H1 (cell line): ENCODE results near the gene PRPF40B. TPM values are rescaled to one million over a fixed set of nuclear protein-coding genes. Genes with fewer than 3 reads are reported as not detected.
"Not testable (repeated sequence)": the region's sequence is repeated elsewhere in the genome, so short reads cannot be mapped to it uniquely, and the experiment has no call there.

Experiments used
- CTCF ChIA-PET: fragments of 300-600 bp; sonication (Branson Sonifier 250); formaldehyde crosslinking; loops from one replicate; lab custom pipeline; 2021; ENCODE audit not compliant: partially characterized antibody; lab: Charles Lee
- POLR2A ChIA-PET: fragments of 300-600 bp; sonication (Branson Sonifier 250); formaldehyde crosslinking; loops from one replicate; lab custom pipeline; 2021; ENCODE audit warnings: inconsistent platforms; ENCODE audit not compliant: partially characterized antibody; lab: Charles Lee
- DNase-seq, 2 experiments: peaks; one replicate each; pipeline versions ENCODE4 v3.0.0 to v3.0.0-alpha.2; 2010 to 2022; ENCODE audit warnings: low spot score in 2 of 2, low read depth in 1 of 2, mixed read lengths in 1 of 2
- FAIRE-seq: peaks from 2 replicates; lab custom pipeline; 2011; peaks lifted over from hg19 to GRCh38; lab: Jason Lieb, UNC
- H2AFZ ChIP-seq: 2 replicates; pipeline ENCODE4 v1.8.1; 2012; ENCODE audit warnings: low read length, inconsistent platforms
- H2AK5ac ChIP-seq: 2 replicates; pipeline ENCODE4 v1.6.1; 2013; ENCODE audit warnings: low read depth, low read length
- H2BK120ac ChIP-seq: replicated peaks from 2 replicates; pipeline ENCODE3; 2013; ENCODE audit warnings: low read depth, low read length, inconsistent platforms
- H2BK12ac ChIP-seq: 2 replicates; pipeline ENCODE4 v1.6.1; 2013; ENCODE audit warnings: low read depth, low read length
- H2BK15ac ChIP-seq: 2 replicates; pipeline ENCODE4 v1.6.1; 2013; ENCODE audit warnings: low read length
- H2BK20ac ChIP-seq: 2 replicates; pipeline ENCODE4 v1.6.1; 2013; ENCODE audit warnings: low read length
- H2BK5ac ChIP-seq: 2 replicates; pipeline ENCODE4 v1.6.1; 2013; ENCODE audit warnings: low read depth, low read length
- H3K14ac ChIP-seq: 2 replicates; pipeline ENCODE4 v1.6.1; 2013; ENCODE audit warnings: inconsistent platforms; ENCODE audit not compliant: insufficient read length
- H3K18ac ChIP-seq: 2 replicates; pipeline ENCODE4 v1.6.1; 2013; ENCODE audit warnings: low read length; ENCODE audit errors: extremely low read depth
- H3K23ac ChIP-seq: 2 replicates; pipeline ENCODE4 v1.6.1; 2013; ENCODE audit warnings: inconsistent platforms; ENCODE audit not compliant: insufficient read length
- H3K23me2 ChIP-seq: 2 replicates; pipeline ENCODE4 v1.6.1; 2013; ENCODE audit warnings: low read depth, low read length
- H3K27ac ChIP-seq: 2 replicates; pipeline ENCODE4 v1.6.1; 2011; ENCODE audit warnings: low read depth, low read length, inconsistent platforms
- H3K27me3 ChIP-seq, 4 experiments: replicated peaks in 1 of 4; 1 replicate in 1 of 4; 2 replicates in 3 of 4; pipeline versions ENCODE4 v1.6.1 to v1.8.1; 2011 to 2013; ENCODE audit warnings: low read length in 3 of 4, mild to moderate bottlenecking in 3 of 4, inconsistent platforms in 2 of 4, mixed read lengths in 2 of 4, moderate library complexity in 1 of 4; ENCODE audit not compliant: control insufficient read depth in 3 of 4, insufficient read depth in 3 of 4; ENCODE audit errors: extremely low read depth in 1 of 4
- H3K36me3 ChIP-seq, 4 experiments: 2 replicates each; pipeline versions ENCODE4 v1.6.1 to v1.8.1; 2011 to 2013; ENCODE audit warnings: mild to moderate bottlenecking in 4 of 4, low read length in 3 of 4, moderate library complexity in 2 of 4, control low read depth in 1 of 4, inconsistent platforms in 1 of 4; ENCODE audit not compliant: insufficient read depth in 4 of 4, control insufficient read depth in 2 of 4
- H3K4ac ChIP-seq: replicated peaks from 2 replicates; pipeline ENCODE3; 2013; ENCODE audit warnings: low read length, low read depth, mixed read lengths, inconsistent platforms; ENCODE audit not compliant: insufficient read length
- H3K4me1 ChIP-seq, 4 experiments: replicated peaks in 1 of 4; 1 replicate in 1 of 4; 2 replicates in 3 of 4; pipeline versions ENCODE4 v1.6.1 to v1.8.1; 2011 to 2013; ENCODE audit warnings: low read length in 3 of 4, inconsistent platforms in 2 of 4, mixed read lengths in 1 of 4; ENCODE audit not compliant: insufficient read depth in 4 of 4, control insufficient read depth in 3 of 4
- H3K4me2 ChIP-seq, 2 experiments: 2 replicates each; pipeline versions ENCODE4 v1.6.1 to v1.8.1; 2011 to 2013; ENCODE audit warnings: low read depth in 2 of 2, low read length in 2 of 2, control low read depth in 1 of 2, inconsistent platforms in 1 of 2, mild to moderate bottlenecking in 1 of 2; ENCODE audit not compliant: insufficient read depth in 1 of 2
- H3K4me3 ChIP-seq, 4 experiments: fragments of 200-600, 300-600 bp in 1 of 4; sonication (generic), shearing (Covaris generic), sonication (Bioruptor Twin) in 1 of 4; 2 replicates each; pipeline versions ENCODE4 v1.5.1 to v1.8.1; 2011 to 2016; ENCODE audit warnings: low read length in 4 of 4, low read depth in 3 of 4, control low read depth in 2 of 4, inconsistent platforms in 2 of 4, mild to moderate bottlenecking in 2 of 4, mixed read lengths in 1 of 4, moderate library complexity in 1 of 4; ENCODE audit not compliant: insufficient read depth in 2 of 4; ENCODE audit errors: extremely low read depth in 1 of 4
- H3K56ac ChIP-seq: replicated peaks from 2 replicates; pipeline ENCODE3; 2013; ENCODE audit warnings: low read depth, mild to moderate bottlenecking, mixed read lengths, low read length, inconsistent platforms; ENCODE audit not compliant: insufficient read length
- H3K79me1 ChIP-seq: 2 replicates; pipeline ENCODE4 v1.6.1; 2013; ENCODE audit warnings: low read depth, low read length, control low read depth
- H3K79me2 ChIP-seq, 2 experiments: 2 replicates each; pipeline versions ENCODE4 v1.6.1 to v1.8.1; 2012 to 2013; ENCODE audit warnings: low read length in 2 of 2, mild to moderate bottlenecking in 2 of 2, inconsistent platforms in 1 of 2; ENCODE audit not compliant: insufficient read depth in 2 of 2, control insufficient read depth in 1 of 2
- H3K9ac ChIP-seq, 4 experiments: replicated peaks in 1 of 4; 1 replicate in 1 of 4; 2 replicates in 3 of 4; pipeline versions ENCODE4 v1.6.1 to v1.8.1; 2011 to 2013; ENCODE audit warnings: low read depth in 3 of 4, low read length in 3 of 4, control low read depth in 2 of 4, mild to moderate bottlenecking in 2 of 4, moderate library complexity in 2 of 4, inconsistent platforms in 1 of 4; ENCODE audit errors: extremely low read depth in 1 of 4
- H3K9me3 ChIP-seq, 2 experiments: 2 replicates each; pipeline versions ENCODE4 v1.6.1 to v1.8.1; 2012 to 2013; ENCODE audit warnings: mild to moderate bottlenecking in 2 of 2, moderate library complexity in 2 of 2, control low read depth in 1 of 2, inconsistent platforms in 1 of 2, low read depth in 1 of 2, low read length in 1 of 2, mixed read lengths in 1 of 2; ENCODE audit not compliant: insufficient read depth in 2 of 2
- H4K20me1 ChIP-seq, 2 experiments: replicated peaks in 1 of 2; 2 replicates each; pipeline versions ENCODE3 to v1.8.1; 2011 to 2013; ENCODE audit warnings: inconsistent platforms in 2 of 2, low read length in 2 of 2, mild to moderate bottlenecking in 1 of 2; ENCODE audit not compliant: insufficient read depth in 2 of 2, control insufficient read depth in 1 of 2
- H4K5ac ChIP-seq: 2 replicates; pipeline ENCODE4 v1.6.1; 2013; ENCODE audit warnings: low read length, low read depth, mixed read lengths, inconsistent platforms; ENCODE audit not compliant: insufficient read length
- H4K8ac ChIP-seq: 2 replicates; pipeline ENCODE4 v1.8.0; 2013; ENCODE audit warnings: mild to moderate bottlenecking, moderate library complexity, low read length, inconsistent platforms; ENCODE audit not compliant: insufficient read depth; ENCODE audit errors: extremely low read depth
- H4K91ac ChIP-seq: replicated peaks from 2 replicates; pipeline ENCODE3; 2013; ENCODE audit warnings: low read length, mixed read lengths, inconsistent platforms; ENCODE audit not compliant: insufficient read length
- WGBS, 2 experiments: shearing (Covaris generic) in 1 of 2; methylation state at CpG; one replicate each; pipeline versions ENCODE4 v1.1.6 to v1.1.7; 2013 to 2015; ENCODE audit warnings: low lambda C conversion rate in 2 of 2, mixed read lengths in 2 of 2, inconsistent platforms in 1 of 2, low coverage in 1 of 2, missing lambda C conversion rate in 1 of 2; ENCODE audit not compliant: insufficient replicate concordance in 2 of 2, insufficient coverage in 1 of 2, insufficient read length in 1 of 2; ENCODE audit errors: extremely low coverage in 1 of 2, missing lambda C conversion rate in 1 of 2; 5-methylcytosine and 5-hydroxymethylcytosine counted together
- polyA plus RNA-seq, 7 experiments: library from polyadenylated mRNA; depleted of rRNA in 3 of 7; stranded (reverse) in 5 of 7; unstranded in 2 of 7; fragments of >200 nt in 5 of 7; fragments of 200-250 nt in 2 of 7; gene quantifications; 1 replicate in 5 of 7; 2 replicates in 1 of 7; 4 replicates in 1 of 7; pipeline versions ENCODE4 v1.2.1 to v1.2.3, GENCODE V29; 2011 to 2013; ENCODE audit warnings: missing spikeins in 2 of 7, mixed read lengths in 2 of 7
- total RNA-seq: library from RNA; stranded (reverse); fragmentation: NEBNext Ultra II Directional; extraction: Animal tissue kit (Norgen Biotek cat#: 25700); gene quantifications from 2 replicates; pipeline ENCODE4 v1.2.1, GENCODE V29; 2021

Gene PRPF40B
- total and polyA plus RNA-seq, 2 of the 8 experiments (the other 6 are each of a cell fraction or from before 2014, with no cell fraction given): 14.4 to 24.4 TPM

GRCh38 chr12:49610785-49611184, 12.6 kb upstream of the PRPF40B start:
- WGBS, 2 experiments: 96% methylated on average over 4 of the region's 4 CpGs; no CpG with 5 or more reads in 1 of the 2 experiments
- H2AK5ac ChIP-seq, H3K18ac ChIP-seq, POLR2A ChIA-PET, H3K23me2 ChIP-seq, H3K4ac ChIP-seq, H2BK20ac ChIP-seq, H3K23ac ChIP-seq, H3K79me1 ChIP-seq, H3K4me1 ChIP-seq, H3K27ac ChIP-seq, H3K4me2 ChIP-seq, H3K27me3 ChIP-seq, H2AFZ ChIP-seq, H4K5ac ChIP-seq, H2BK5ac ChIP-seq, H3K4me3 ChIP-seq, FAIRE-seq, H3K36me3 ChIP-seq, H4K91ac ChIP-seq, H2BK120ac ChIP-seq, DNase-seq, H3K9ac ChIP-seq, H2BK15ac ChIP-seq, H2BK12ac ChIP-seq, H3K79me2 ChIP-seq, H3K56ac ChIP-seq, H4K20me1 ChIP-seq, H4K8ac ChIP-seq, H3K9me3 ChIP-seq, H3K14ac ChIP-seq: not testable (repeated sequence)
- CTCF ChIA-PET: interaction anchor here (1.1 to 3.8 kb wide), 4 partner anchors 27 to 268 kb away, joined by 4 to 14 read pairs (median 8); no protein-coding TSS in a partner anchor
